CD4-positive, alpha-beta T cell treated with Interleukin-17A for 4 hours (primary cell): ENCODE results near the gene SCYGR4.
"Not testable (repeated sequence)": the region's sequence is repeated elsewhere in the genome, so short reads cannot be mapped to it uniquely, and the experiment has no call there.

Experiments used
- DNase-seq: peaks from one replicate; pipeline ENCODE4 v3.0.0-alpha.2; 2020; ENCODE audit warnings: mixed read lengths

The SCYGR4 gene

GRCh38 chr2:227614740-227615139 lies 2.6 kb upstream of the SCYGR4 start, which contains the start of gene SCYGR3:
Gene SCYGR3, minus strand, starts transcription at chr2:227614840. Its CDS starts 0 bp downstream, at chr2:227614840.
- no peak for DNase-seq

- no peak for DNase-seq
Measured at GRCh38 chr2:227615181-227615580, 2.1 kb upstream of the SCYGR4 start.

- DNase-seq, result no peak
Measured at GRCh38 chr2:227615906-227616305, 1.4 kb upstream of the SCYGR4 start.

GRCh38 chr2:227616631-227617030 lies 667 bp upstream of the SCYGR4 start:
- no peak for DNase-seq

GRCh38 chr2:227623226-227623625 lies 5.9 kb downstream of the SCYGR4 start:
- no peak for DNase-seq

- no peak for DNase-seq
Measured at GRCh38 chr2:227625420-227625819, 8.1 kb downstream of the SCYGR4 start.

- DNase-seq, result no peak
Measured at GRCh38 chr2:227626580-227627151, 9.4 kb downstream of the SCYGR4 start.

GRCh38 chr2:227627769-227628168 lies 10.5 kb downstream of the SCYGR4 start:
- no peak for DNase-seq

GRCh38 chr2:227629435-227629834 lies 12.1 kb downstream of the SCYGR4 start:
- DNase-seq, result no peak

- DNase-seq, result no peak
Measured at GRCh38 chr2:227630322-227630721, 13.0 kb downstream of the SCYGR4 start.

- no peak for DNase-seq
Measured at GRCh38 chr2:227632827-227633226, 15.5 kb downstream of the SCYGR4 start.

GRCh38 chr2:227634201-227634600 lies 16.9 kb downstream of the SCYGR4 start:
- no peak for DNase-seq

- no peak for DNase-seq
Measured at GRCh38 chr2:227642656-227643055, 25.4 kb downstream of the SCYGR4 start.

GRCh38 chr2:227643990-227644551 lies 26.8 kb downstream of the SCYGR4 start:
- no peak for DNase-seq

GRCh38 chr2:227653419-227653818 lies 36.1 kb downstream of the SCYGR4 start:
- DNase-seq, result no peak

GRCh38 chr2:227654426-227654825 lies 37.1 kb downstream of the SCYGR4 start:
- DNase-seq, result no peak

GRCh38 chr2:227655454-227655853 lies 38.2 kb downstream of the SCYGR4 start:
- no peak for DNase-seq

GRCh38 chr2:227657199-227657845 lies 40.0 kb downstream of the SCYGR4 start:
- DNase-seq, result no peak

GRCh38 chr2:227661025-227661649 lies 43.8 kb downstream of the SCYGR4 start:
- DNase-seq, result no peak

GRCh38 chr2:227661827-227662226 lies 44.5 kb downstream of the SCYGR4 start:
- DNase-seq, result no peak

- DNase-seq, result no peak
Measured at GRCh38 chr2:227665189-227665940, 48.1 kb downstream of the SCYGR4 start.

GRCh38 chr2:227666631-227667170 lies 49.4 kb downstream of the SCYGR4 start, which contains the start of gene SCYGR5:
Gene SCYGR5, plus strand, starts transcription at chr2:227666804. Its CDS starts 0 bp downstream, at chr2:227666804.
- DNase-seq, result not testable (repeated sequence)
